Liver (tissue), 3 donors: ENCODE data around the gene ANXA11.

ENCODE experiments used
- JUND ChIP-seq, 2 donors: IDR thresholded peaks; 2 replicates each; pipeline ENCODE4 v1.6.1; 2016; ENCODE audit warnings: antibody characterized with exemption in 2 of 2
- RAD21 ChIP-seq, 2 donors: IDR thresholded peaks; 2 replicates each; pipeline ENCODE4 v1.6.1; 2016; ENCODE audit warnings: antibody characterized with exemption in 2 of 2, mild to moderate bottlenecking in 2 of 2
- RXRA ChIP-seq, 2 donors: IDR thresholded peaks; 2 replicates each; pipeline ENCODE4 v1.6.1; 2017 to 2018; ENCODE audit warnings: antibody characterized with exemption in 2 of 2, mild to moderate bottlenecking in 1 of 2
- YY1 ChIP-seq: IDR thresholded peaks from 2 replicates; pipeline ENCODE4 v1.6.1; 2016; ENCODE audit warnings: antibody characterized with exemption, mild to moderate bottlenecking
- TF ChIP-seq, protein P1 (sequence below): IDR thresholded peaks from 2 replicates; pipeline ENCODE4 v1.6.1; 2016; ENCODE audit warnings: antibody characterized with exemption, mild to moderate bottlenecking
- TF ChIP-seq, protein P2 (sequence below): fragments of 150-350 bp; IDR thresholded peaks from 2 replicates; pipeline ENCODE4 v1.5.1; 2017; ENCODE audit warnings: improper control_type of control experiment, low read depth, low read length; ENCODE audit not compliant: missing input control
- TF ChIP-seq, protein P3 (sequence below): IDR thresholded peaks from 2 replicates; pipeline ENCODE4 v1.6.1; 2016; ENCODE audit warnings: antibody characterized with exemption
- TF ChIP-seq, protein P4 (sequence below): IDR thresholded peaks from 2 replicates; pipeline ENCODE4 v1.6.1; 2016; ENCODE audit warnings: antibody characterized with exemption
- donor health status: healthy.
- donor health status: healthy.

DNA sequence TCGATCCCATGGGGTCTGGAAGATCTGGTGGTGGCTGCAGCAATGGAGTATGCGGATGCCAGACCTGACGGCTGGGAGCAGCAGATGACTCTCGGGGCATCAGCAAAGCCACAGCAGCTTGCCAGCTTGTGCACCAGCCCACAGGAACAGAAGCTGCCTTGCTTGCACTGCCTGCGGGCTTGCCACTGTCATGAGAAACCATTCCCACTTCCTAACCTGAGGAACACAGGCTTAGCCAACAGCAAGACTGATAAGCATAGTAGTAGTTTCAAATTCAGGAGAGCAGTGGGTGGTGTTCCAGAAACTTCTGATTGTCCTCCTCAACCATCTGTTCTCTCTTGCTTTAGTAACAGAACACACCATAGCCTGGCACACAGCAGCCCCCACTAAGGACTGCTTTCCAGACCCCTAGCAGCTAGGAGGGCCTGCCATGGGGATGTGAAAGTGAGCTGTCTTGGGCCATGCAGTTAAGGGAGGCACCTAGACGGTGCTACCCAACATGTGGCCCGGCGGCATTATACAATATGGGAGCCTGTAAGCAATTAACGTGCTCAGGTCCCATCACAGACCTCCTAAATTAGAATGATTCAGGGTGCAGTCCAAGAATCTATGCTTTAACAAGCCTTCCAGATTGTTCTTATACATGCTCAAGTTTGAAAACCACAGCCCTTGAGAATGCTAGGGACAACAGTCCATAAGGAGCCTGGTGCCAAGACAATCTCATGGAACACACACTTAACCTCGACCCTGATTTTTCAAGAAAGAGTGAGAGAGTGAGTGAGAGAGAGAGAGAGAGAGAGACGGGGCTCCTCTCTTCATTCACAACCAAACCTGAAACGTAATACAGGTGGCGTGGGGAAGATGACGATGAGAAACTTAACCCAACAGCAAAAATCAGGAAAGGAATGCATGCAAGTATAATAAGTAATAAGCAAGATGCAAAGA lies 7.1 kb downstream of the ANXA11 start:
- TF ChIP-seq, protein P1, sequence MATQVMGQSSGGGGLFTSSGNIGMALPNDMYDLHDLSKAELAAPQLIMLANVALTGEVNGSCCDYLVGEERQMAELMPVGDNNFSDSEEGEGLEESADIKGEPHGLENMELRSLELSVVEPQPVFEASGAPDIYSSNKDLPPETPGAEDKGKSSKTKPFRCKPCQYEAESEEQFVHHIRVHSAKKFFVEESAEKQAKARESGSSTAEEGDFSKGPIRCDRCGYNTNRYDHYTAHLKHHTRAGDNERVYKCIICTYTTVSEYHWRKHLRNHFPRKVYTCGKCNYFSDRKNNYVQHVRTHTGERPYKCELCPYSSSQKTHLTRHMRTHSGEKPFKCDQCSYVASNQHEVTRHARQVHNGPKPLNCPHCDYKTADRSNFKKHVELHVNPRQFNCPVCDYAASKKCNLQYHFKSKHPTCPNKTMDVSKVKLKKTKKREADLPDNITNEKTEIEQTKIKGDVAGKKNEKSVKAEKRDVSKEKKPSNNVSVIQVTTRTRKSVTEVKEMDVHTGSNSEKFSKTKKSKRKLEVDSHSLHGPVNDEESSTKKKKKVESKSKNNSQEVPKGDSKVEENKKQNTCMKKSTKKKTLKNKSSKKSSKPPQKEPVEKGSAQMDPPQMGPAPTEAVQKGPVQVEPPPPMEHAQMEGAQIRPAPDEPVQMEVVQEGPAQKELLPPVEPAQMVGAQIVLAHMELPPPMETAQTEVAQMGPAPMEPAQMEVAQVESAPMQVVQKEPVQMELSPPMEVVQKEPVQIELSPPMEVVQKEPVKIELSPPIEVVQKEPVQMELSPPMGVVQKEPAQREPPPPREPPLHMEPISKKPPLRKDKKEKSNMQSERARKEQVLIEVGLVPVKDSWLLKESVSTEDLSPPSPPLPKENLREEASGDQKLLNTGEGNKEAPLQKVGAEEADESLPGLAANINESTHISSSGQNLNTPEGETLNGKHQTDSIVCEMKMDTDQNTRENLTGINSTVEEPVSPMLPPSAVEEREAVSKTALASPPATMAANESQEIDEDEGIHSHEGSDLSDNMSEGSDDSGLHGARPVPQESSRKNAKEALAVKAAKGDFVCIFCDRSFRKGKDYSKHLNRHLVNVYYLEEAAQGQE = no peak
- TF ChIP-seq, protein P2, sequence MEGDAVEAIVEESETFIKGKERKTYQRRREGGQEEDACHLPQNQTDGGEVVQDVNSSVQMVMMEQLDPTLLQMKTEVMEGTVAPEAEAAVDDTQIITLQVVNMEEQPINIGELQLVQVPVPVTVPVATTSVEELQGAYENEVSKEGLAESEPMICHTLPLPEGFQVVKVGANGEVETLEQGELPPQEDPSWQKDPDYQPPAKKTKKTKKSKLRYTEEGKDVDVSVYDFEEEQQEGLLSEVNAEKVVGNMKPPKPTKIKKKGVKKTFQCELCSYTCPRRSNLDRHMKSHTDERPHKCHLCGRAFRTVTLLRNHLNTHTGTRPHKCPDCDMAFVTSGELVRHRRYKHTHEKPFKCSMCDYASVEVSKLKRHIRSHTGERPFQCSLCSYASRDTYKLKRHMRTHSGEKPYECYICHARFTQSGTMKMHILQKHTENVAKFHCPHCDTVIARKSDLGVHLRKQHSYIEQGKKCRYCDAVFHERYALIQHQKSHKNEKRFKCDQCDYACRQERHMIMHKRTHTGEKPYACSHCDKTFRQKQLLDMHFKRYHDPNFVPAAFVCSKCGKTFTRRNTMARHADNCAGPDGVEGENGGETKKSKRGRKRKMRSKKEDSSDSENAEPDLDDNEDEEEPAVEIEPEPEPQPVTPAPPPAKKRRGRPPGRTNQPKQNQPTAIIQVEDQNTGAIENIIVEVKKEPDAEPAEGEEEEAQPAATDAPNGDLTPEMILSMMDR = no peak
- TF ChIP-seq, protein P3, sequence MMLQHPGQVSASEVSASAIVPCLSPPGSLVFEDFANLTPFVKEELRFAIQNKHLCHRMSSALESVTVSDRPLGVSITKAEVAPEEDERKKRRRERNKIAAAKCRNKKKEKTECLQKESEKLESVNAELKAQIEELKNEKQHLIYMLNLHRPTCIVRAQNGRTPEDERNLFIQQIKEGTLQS = no peak
- TF ChIP-seq RAD21 (IDR thresholded peaks at IDR 0.05) (no peak), JUND (IDR thresholded peaks at IDR 0.05) (no peak), YY1 (no peak), RXRA (IDR thresholded peaks at IDR 0.05) (no peak)
- TF ChIP-seq, protein P4, sequence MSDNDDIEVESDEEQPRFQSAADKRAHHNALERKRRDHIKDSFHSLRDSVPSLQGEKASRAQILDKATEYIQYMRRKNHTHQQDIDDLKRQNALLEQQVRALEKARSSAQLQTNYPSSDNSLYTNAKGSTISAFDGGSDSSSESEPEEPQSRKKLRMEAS = no peak
